COLO668 (cell line): ENCODE measurements around the gene HSFY1.
"Not testable (repeated sequence)": the region's sequence is repeated elsewhere in the genome, so short reads cannot be mapped to it uniquely, and the experiment has no call there.

ENCODE experiments used
- DNase-seq: peaks from one replicate; lab custom pipeline; 2025; ENCODE audit not compliant: unreplicated experiment; lab: John Stamatoyannopoulos, UW

HSFY1 gene, protein sequence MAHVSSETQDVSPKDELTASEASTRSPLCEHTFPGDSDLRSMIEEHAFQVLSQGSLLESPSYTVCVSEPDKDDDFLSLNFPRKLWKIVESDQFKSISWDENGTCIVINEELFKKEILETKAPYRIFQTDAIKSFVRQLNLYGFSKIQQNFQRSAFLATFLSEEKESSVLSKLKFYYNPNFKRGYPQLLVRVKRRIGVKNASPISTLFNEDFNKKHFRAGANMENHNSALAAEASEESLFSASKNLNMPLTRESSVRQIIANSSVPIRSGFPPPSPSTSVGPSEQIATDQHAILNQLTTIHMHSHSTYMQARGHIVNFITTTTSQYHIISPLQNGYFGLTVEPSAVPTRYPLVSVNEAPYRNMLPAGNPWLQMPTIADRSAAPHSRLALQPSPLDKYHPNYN

DNA sequence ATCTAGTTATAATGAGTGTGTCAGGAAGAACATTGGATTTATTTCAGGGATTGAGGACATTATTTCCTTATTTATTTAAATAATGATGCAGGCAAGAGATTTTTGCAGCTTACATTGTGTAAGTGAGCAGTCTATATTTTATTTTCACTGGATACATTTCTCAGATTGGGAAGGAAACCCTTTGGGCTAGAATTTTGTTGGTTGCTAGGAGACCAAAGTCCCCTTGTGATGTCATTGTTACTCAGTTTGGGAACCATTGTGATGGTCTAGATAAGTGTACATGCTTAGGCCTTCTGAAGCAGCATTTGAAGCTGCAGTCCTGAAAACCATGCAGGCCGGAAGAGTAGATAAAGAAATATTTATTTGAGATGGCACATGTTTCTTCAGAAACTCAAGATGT is at the start of gene HSFY1:
TSS of gene HSFY1 (plus strand) at position 301 of the 400 bp plus-strand sequence. CDS start at position 369, 68 bp downstream.
- not testable (repeated sequence) for DNase-seq

DNA sequence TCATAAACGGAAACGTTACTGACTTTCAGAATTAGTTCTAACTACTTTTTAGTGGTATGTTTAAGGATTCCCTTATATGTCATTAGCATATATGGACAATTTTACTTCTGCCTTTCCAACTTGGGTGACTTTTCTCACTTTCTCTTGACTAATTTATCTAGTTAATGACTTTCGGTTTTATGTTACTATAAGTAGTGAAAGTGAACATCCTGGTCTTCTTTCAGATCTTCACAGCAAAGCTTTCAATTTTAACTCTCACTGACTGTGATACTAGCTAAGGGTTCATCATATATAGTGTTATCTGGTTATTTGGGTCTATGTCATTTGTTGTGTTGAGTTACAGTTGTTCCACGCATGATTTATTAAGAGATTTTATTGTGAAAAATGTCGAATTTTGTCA is 42.3 kb upstream of the HSFY1 start:
- DNase-seq: not testable (repeated sequence)

DNA sequence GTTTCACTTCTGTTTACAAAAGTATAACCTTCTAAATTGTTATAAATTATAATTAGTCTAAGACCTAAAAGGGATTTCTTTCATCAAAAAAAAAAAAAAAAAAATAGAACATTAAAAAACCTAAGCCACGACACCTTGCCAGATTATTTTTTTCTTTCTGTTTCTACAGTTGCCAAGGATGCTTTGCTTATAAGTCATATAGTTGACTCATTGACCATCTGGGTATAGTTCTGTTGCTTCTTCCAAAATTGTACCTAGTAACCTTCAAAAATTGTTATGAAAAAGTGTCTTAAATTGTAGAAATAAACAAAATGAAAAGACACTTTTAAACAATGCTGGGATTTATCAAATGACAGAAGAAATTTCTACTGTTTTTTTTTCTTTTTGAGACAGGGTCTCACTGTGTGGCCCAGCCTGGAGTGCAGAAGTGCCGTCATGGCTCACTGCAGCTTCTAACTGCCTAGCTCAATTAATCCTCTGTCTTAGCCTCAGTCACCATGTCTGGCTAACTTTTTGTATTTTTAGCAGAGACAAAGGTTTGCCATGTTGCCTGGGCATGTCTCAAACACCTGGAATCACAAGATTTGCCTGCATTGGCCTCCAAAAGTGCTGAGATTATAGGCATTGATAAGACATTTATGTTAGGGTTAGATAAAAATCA is 15.4 kb upstream of the HSFY1 start:
- DNase-seq: not testable (repeated sequence)

DNA sequence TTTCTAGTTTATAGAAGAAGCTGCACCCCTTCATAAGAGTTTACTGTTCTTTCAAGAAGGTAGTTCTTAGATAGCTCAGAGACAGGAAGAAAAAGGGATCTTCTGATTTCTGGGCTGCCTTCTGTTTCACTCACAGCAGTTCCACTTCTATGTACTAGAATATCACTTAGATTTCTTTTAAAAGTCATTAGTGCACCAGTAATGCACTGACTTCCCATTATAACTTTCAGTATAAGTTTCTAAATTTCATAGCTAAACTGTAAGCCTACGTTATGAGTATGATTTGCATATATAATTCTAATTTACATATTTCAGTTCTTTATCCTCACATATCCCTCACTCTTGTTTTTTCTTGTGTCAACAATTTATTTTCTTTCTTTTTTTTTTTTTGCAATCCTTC is 7.6 kb upstream of the HSFY1 start:
- DNase-seq: not testable (repeated sequence)

DNA sequence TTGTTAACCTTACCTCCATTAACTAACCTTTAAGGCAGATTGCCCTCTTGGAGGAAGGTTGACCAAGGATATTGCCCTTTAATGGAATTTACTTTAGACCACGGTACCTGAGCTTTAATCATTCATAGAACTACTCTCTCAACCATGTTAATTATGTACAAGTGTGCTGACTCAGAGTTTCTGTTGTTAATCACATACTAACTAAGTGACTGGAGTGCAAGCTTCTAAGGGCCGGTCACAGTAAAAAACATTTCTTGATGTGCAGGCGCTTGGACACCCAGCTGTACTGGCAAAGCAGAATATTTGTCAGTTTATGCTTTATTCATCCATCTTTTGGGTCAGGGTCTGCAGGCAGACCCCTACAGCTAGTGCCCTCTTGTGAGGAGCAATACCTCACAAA is 6.6 kb downstream of the HSFY1 start:
- DNase-seq: not testable (repeated sequence)

DNA sequence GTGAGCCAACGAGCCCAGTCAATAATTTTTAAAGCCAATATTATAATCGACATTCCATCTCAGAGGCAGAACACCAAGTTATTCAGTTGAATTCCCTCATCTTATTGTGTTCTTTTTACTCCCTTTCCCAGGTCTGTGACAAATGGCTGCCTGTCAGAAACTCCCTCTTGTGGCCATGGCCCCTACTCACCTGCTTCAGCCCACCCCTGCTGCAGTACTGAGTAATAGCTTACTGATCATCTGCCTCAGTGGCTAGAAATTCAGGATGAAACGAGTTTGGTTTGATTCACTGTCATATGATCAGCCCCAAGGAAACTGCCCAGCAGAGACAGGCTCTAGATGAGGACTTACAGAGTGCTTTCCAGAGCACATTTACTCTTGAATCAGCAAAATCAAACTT is 19.4 kb downstream of the HSFY1 start:
- DNase-seq: not testable (repeated sequence)
